GM19239 (cell line): ENCODE data around the gene ATG4C.
A peak's percentile ranks its signal among the peaks of the same experiment; 100 is the strongest.

ENCODE experiments used
- DNase-seq: peaks from one replicate; pipeline ENCODE4 v3.0.0; 2011; ENCODE audit warnings: low spot score; ENCODE audit not compliant: insufficient read length
- FAIRE-seq: peaks from 2 replicates; lab custom pipeline; 2011; peaks lifted over from hg19 to GRCh38; lab: Jason Lieb, UNC

The ATG4C gene

DNA sequence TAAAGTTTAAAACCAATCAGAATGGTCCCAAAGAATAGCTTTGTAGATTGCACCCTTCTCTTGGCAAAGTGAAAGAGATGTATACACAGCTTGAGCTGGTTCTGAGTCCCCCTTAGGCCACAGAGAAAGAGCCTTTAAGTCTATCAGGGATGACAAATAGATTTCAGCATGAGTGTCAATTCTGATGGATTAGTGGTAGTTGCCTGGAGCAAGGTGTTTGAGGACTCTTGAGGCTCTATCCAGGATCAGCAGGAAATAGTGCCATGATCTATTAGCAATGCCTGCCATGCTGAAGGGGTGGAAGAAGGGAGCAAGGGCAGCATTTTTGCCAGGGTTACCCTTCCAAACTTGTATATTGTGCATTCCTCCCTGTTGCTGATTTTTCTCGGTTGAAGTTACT lies 116.6 kb downstream of the ATG4C start:
- FAIRE-seq (no peak), DNase-seq (no peak)

DNA sequence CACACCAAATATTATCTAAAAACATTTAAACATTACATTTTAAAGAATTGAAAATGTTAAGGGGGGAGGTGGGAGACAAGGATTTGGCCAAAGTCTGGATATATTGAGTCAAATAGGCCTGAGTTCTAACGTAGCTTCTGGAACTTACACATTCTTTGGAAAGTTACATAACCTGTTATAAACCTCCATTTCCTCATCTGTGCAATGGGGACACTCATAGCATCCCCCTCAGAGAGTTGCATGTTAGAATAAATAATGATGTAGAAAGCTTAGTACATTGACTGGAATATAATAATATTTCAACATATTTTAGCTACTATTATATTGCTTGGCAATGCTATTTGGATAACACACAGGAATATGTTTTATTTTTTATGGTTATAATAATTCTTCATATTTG lies 117.7 kb downstream of the ATG4C start:
- FAIRE-seq (no peak), DNase-seq (no peak)

DNA sequence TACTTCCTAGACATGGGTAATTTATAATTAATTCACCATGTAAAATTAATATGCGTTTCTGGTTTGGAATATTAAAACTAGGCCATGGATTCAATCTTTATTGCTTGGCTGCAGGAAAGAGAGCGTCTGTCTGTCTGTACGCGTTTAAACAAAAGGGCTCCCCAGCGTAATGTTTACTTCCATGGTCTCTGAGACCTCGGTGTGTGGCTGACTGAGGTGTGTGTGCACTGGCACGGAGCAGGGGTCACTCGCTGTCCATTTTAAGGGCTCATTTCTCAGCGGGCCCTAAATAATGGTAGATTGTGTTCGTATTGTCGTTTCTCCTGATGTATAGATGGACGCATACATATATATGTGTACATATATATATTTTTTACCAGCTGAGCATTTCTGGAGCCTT lies 119.6 kb downstream of the ATG4C start:
- DNase-seq (no peak), FAIRE-seq (no peak)

DNA sequence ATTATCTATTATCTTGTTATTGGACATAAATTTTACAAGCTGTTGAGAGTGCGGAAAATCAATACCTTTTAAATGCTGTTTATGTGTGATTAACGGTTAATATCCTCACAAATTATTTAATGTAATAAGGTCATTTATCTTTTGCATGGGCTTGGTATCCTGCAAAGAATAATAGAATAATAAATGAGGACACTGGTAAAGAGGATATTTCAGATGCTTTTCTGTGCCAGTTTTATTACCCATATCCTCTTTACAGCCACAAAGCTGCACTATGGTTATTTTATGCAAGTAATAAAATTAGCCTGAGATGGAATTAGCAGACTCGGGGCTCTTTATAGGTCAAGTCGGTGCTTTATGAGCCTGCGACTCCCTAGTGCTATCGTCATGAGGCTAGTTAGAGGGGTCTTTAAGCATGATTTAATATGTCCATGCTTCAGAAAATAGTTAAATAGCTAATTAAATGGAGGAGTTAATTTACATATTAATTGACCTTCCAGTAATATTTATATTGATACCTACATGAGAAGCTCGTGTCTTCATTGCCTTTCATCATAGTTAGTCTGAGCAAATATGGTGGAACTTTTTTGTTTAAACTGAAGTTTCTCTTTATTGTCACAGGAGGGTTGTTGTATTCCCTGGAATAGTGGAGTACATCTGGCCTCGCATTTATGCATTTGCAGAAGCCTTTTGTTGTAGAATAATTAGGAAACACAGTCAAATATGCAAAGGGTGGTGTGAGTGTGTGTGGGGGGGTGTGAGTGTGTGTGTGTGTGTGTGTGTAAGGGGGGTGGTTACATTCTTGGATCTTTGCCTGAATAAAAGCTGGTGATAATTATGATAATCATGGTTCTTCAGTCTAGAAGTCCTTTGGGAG lies 120.3 kb downstream of the ATG4C start:
- FAIRE-seq: no peak

DNA sequence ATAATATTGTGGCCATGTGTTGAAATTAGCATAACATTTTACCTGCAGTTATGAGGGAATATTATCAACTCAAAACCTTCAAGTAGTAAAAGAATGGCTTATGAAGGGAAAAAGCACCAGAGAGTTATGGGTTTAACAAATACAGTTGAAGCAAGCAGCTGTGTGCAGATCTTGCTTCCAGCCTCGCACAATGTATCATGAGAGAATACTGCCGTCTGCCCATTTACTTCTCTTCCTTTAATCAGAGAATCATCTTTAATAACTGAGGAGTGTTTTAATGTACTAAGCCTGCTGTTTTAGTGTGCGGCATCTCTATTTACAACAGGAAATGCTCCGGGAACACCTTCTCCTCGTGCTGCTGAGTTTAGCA lies 120.9 kb downstream of the ATG4C start:
- no peak for DNase-seq
- FAIRE-seq: no peak

More for the DNA sequence above, 120.3 kb downstream of the ATG4C start:
- no peak for DNase-seq

DNA sequence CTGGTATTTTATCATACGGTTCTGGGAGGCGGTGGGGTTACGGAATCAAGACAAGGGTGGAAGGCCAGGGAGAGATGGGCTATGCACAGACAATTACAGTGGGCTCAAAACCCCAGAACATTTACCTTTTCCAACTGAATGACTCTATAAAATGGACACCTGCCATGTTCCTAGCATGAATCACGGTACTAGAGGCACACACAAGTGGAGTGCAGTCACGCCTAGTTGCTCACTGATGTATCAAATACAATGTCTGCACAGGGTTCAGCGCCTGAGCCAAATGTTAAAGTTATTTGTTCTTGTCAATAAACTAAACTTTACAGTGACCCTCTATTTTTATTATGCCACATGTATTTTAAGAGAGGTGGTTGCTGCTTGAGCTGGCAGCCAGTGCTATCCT lies 121.4 kb downstream of the ATG4C start:
- FAIRE-seq (no peak), DNase-seq (no peak)

DNA sequence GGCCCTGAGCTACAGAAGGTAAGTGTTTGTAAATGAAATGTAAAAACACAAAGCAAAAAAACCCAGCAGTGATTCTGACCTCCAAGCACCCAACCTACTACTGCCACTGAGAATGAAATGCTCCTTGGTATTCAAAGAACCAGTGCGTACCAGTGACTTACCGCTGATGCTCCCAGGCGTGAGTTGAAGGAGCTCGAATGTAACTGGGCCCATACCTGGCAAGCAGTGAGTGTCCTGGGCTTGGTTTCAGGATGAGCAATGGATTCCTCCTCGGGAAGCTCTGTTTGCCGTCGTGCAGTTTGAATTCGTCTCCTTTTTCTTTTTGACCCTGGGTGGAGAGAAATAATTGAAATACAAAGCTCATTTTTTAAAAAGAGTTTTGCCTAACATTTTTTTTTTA lies 121.9 kb downstream of the ATG4C start:
- FAIRE-seq: no peak
- DNase-seq: no peak

DNA sequence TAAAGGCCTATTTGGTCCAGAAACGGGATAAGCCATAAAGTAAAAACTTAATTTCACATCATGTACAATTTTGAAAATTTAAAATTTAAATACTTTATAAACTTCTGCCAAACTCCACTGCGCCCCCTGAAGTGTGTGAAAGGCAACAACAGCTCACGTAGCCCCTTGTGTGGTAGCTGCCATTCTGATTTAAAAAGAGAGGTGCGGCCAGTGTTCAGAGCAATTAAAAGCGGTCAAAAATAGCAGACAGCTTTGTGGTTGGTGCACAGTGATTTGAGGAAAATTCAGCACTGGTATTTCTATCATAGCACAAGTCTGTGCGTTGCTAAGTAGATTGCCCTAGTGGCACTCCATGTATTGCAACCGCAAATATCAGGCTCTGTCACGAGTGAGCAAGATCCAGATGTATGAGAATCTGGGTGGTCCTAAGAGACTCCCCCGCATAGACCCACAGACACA lies 122.5 kb downstream of the ATG4C start:
- DNase-seq: no peak
- no peak for FAIRE-seq

DNA sequence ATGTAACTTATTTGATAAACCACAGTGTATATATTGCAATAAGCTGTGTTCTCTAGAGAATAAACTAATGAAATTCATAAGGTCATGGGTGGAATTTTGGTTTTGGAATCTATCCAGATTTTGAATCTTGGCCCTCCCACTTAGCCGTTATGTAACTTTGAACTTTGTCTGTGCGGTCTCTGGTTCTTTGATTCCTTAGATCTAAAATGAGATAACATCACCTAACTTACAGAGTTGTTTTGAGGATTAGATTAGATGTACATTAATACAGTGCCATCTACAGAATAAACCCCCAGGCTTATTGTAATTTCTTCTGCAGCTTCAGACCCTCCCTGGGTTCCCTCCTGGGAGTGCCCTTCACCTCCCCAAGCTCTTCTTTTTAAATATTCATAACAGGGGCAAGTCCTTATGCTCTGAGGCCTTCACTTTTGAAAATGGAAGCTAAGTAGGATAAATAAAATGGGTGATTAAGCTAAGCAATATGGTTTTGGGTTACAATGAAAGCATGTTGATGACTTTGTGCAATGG lies 124.3 kb downstream of the ATG4C start:
- no peak for DNase-seq
- FAIRE-seq: no peak

DNA sequence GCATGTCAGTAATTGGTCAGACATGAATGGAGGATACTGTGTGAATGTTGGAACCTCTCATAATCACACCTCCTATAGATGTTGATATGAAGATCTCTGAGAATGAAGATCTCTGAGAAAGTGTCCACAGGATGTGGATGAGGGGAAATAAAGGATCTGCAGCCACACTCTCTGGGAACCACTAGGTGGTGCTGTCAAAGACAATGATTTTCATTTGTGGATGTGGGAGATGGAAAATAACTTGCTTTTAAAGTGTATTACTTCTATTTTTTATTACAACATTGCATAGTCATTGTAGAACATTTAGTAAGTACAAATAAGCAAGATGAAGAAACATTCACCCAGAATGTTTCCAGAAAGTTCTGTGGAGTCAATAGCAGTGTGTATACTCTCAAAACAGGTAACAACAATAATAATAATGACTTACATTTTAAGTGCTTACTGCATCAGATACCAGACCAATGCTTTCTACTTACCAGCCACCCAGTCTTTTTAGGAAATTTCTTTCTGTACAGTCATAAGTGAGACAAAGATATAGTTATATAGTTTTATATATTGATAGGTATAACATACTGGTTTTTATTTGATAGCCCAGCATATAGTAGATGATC lies 128.2 kb downstream of the ATG4C start:
- peak; percentile 9 for DNase-seq

More for the DNA sequence above, 128.2 kb downstream of the ATG4C start:
- FAIRE-seq: no peak
